ENCODE results near the gene NAGS.
"Not testable (repeated sequence)": the region's sequence is repeated elsewhere in the genome, so short reads cannot be mapped to it uniquely, and the experiment has no call there.

The NAGS gene, protein sequence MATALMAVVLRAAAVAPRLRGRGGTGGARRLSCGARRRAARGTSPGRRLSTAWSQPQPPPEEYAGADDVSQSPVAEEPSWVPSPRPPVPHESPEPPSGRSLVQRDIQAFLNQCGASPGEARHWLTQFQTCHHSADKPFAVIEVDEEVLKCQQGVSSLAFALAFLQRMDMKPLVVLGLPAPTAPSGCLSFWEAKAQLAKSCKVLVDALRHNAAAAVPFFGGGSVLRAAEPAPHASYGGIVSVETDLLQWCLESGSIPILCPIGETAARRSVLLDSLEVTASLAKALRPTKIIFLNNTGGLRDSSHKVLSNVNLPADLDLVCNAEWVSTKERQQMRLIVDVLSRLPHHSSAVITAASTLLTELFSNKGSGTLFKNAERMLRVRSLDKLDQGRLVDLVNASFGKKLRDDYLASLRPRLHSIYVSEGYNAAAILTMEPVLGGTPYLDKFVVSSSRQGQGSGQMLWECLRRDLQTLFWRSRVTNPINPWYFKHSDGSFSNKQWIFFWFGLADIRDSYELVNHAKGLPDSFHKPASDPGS

GRCh38 chr17:44004077-44004760, at the start of gene NAGS:
Gene NAGS (plus strand): TSS chr17:44004622. CDS start chr17:44004664, 42 bp downstream.
- no peak for DNase-seq
- no peak for ATAC-seq

GRCh38 chr17:43956222-43956621, 48.2 kb upstream of the NAGS start:
- DNase-seq, result no peak
- no peak for ATAC-seq

GRCh38 chr17:43958748-43959352, 45.6 kb upstream of the NAGS start:
- no peak for ATAC-seq
- DNase-seq, result no peak

DNA sequence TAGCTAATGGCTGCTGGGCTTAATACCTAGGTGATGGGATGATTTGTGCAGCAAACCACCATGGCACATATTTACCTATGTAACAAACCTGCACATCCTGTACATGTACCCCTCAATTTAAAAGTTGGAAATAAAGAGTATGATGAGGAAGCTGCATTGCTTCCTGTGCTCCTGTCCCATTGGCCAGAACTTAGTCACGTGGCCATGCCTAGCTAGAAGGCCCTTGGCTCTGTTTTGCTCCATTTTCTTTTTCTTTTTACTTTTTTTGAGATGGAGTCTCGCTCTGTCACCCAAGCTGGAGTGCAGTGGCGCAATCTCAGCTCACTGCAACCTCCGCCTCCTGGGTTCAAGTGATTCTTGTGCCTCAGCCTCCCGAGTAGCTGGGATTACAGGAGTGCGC, 43.1 kb upstream of the NAGS start:
- ATAC-seq, result not testable (repeated sequence)

GRCh38 chr17:43961954-43962353, 42.5 kb upstream of the NAGS start:
- no peak for DNase-seq
- no peak for ATAC-seq

More for the DNA sequence above, 43.1 kb upstream of the NAGS start:
- DNase-seq, result not testable (repeated sequence)

DNA sequence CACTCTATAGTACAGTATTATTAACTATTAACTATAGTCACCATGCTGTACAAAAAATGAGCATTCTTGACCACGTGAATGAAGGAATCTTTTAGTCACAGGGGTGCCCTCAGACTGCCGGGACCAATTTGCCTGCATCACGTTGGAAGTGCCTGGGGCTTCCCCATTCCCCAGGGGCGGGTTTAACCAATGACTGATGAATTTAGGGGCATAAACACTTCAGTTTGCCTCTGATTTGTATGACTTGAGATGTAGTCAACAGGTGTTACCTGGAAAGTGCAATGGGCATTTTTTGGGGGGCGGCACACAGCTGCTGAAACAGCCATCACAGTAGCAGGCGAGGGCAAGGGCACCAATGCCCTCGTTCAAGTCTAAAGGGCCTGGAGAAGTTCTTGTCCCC, 41.9 kb upstream of the NAGS start:
- DNase-seq (no peak), ATAC-seq (no peak)

DNA sequence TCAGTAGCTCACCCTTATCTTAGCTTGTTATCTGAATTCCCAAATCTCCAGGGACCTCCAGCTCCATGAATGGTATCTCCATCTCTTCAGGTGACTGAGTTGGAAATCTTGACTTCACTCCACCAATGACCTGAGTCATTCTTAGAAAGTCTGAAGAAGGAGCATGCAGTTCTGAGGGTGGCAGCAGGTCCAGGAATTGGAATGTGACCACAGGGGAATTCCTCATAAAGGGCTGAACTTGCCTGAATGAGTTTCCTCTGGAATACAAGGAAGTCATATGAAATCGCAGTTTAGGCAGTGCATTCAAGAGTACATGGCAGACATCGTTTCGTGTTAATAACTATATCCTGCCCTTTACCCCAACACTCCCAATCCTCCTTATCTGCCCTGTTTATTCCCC, 38.1 kb upstream of the NAGS start:
- ATAC-seq (no peak), DNase-seq (no peak)

- DNase-seq, result no peak
- peak; percentile 46 for ATAC-seq
These were observed 37.1 kb upstream of the NAGS start for GRCh38 chr17:43967251-43967875.

- ATAC-seq (no peak), DNase-seq (no peak)
These were observed 34.1 kb upstream of the NAGS start for GRCh38 chr17:43970366-43970765.

- not testable (repeated sequence) for DNase-seq, ATAC-seq
These were observed 33.0 kb upstream of the NAGS start for GRCh38 chr17:43971436-43971835.

DNA sequence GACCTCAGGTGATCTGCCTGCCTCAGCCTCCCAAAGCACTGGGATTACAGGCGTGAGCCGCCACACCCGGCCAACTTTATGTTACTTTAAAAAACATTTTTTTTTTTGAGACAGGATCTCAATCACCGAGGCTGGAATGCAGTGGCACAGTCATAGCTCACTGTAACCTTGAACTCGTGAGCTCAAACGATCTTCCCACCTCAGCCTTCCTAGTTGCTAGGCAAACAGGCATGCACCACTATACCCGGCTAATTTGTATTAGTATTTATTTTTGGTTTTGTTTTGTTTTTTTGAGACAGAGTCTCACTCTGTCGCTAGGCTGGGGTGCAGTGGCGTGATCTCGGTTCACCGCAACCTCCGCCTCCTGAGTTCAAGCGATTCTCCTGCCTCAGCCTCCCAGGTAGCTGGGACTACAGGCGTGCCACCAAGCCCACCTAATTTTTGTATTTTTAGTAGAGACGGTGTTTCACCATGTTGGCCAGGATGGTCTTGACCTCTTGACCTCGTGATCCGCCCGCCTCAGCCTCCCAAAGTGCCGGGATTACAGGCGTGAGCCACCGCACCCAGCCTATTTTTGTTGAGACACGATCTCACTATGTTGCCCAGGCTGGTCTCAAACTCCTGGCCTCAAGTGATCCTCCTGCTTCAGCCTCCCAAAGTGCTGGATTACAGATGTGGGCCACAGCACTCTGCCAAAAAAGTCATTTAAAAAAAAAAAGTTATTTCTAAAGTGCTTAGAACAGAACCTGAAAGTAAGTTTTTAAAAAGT, 31.8 kb upstream of the NAGS start:
- ATAC-seq, DNase-seq: not testable (repeated sequence)

DNA sequence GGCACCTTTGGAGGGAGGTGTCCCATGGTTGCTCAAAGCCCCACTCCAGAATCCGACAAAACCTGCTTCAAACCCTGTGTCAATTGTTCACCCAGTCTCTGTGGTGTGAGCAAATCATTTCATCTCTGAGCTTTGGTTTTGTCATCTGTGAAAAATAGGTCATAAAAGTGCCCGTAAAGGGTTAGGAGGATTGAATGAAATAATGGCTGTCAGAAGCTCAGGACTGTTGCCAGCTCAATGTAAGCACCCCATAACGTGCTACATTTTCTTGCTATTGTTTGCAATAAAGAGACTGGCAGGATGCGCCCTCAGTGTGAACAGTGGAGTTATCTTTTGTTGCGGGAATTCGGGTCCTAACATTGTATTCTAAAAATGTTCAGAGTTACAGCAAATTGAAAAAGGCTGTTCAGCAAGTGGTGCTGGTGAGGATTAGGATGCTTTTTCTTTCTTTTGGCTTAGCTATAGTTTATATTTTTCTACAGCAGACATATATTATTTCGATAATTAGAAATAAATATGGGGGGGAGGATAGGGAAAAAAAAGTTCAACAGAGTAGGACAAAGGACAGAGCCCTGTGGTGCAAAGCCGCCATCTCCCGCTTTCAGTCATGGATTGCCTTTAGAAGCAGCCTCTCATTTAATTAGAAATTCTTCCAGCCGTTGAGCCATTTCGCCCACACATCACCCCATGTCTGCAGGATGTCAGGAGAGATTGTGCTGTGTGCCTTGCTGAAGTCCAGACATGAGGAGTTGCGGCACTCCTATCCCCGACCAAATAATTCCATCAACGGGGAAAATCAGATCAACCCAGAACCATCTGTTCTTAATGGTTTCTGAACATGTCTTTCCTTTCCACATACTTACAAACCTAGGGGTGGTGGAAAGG, 29.8 kb upstream of the NAGS start:
- no peak for ATAC-seq

GRCh38 chr17:43975898-43976297, 28.5 kb upstream of the NAGS start:
- no peak for ATAC-seq
- no peak for DNase-seq

More for the DNA sequence above, 29.8 kb upstream of the NAGS start:
- no peak for DNase-seq

DNA sequence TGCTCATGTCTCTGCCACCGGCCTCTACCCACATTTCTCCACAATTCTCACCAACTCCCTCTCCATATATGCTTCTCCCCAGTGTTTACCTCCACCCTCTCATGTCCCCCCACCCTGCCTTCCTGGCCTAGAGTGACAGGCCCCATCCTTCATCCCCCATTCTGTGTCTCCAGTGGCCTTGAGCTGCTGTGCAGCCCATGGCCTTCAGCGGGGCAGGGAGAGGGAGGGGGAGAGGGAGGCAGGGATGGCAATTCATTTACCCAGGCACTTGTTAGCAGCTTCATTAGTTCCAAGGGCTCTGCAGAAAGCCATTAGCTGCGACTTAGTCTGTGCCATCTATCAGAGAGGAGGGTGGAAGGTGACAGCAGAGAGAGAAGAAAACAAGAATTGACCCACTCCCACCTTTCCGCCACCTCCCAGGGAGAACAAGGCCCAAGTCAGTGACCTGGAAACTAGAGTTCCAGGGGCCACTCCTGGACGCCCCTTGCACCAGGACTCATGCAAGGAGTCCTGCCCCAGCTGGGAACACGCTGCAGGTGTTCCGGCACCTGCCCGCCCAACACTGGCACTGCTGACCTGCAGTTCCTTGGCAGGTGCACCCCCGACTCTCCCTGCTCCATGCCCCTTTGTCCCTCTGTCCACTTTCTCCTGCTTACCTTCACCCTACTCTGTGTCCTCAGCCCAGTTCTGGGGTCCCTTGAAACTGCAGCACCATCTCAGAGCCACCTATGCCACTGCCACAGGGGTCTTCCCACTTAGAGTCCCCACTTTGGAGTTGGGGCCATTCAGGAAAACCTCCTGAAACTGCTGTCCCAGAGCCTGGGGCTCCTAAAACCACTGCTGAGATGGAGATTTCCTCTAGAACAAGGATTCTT, 27.2 kb upstream of the NAGS start:
- ATAC-seq, result no peak
- no peak for DNase-seq

- ATAC-seq, result no peak
- no peak for DNase-seq
These were observed 26.3 kb upstream of the NAGS start for GRCh38 chr17:43978078-43978477.

- no peak for ATAC-seq
- DNase-seq, result no peak
These were observed 25.4 kb upstream of the NAGS start for GRCh38 chr17:43979011-43979410.

DNA sequence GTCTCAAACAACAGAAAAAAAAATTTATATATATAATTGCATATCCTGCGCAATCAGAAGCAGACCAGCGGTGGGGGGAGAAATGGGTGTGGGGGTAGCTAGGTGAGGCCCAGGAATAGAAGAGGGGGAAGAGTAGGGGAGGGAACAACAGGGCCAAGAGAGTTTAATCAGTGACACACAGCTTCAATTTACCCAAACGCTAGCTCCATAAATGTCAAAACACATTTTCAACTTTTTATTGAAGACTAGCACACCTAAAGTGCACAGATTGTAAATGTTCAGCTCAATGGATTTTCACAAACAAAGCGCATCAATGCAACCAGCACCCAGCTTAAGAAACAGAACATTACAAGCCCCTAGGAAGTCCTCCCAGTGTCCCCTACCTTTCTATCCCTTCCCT, 24.8 kb upstream of the NAGS start:
- ATAC-seq, result no peak
- DNase-seq, result no peak

DNA sequence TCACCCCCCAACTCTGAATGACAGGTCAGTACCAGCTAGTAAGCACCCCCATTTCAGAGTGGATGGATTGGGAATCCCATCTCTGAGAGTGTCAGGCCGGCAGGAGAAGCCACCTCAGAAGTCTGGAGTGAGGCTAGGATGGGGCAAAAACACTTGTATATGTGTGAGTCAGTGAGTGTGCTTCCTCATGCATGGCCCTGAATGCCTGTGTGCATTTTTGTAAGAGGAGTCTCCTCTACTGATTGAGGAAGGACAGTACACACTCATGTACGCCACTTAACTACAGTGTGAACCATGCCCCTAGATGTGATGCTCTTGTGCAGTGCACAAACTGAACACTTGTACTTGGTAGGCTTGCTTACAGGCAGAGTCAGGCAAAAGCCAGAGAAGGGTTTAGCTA, 22.3 kb upstream of the NAGS start:
- no peak for ATAC-seq
- DNase-seq, result no peak

DNA sequence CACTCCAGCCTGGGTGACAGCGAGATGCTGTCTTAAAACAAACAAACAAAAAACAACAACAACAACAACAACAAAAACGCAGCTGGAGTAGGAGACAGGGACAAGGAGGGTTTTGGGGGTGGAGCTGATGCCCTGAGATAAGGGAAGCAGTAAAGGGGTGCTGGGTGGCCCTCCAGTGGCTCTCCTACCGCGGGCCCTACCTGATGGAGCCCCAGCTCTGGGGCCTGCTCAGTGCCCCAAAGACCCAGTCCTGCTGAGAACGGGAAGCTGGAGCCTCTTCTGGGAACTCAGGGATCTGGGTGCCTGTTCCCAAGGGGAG, 21.3 kb upstream of the NAGS start:
- no peak for DNase-seq
- no peak for ATAC-seq
